MM.1S (cell line): Measurements from ENCODE around the gene FBXW12.

Experiments
- CTCF ChIP-seq: fragments of 300-600 bp; sonication (generic); IDR thresholded peaks from 2 replicates; pipeline ENCODE4 v1.5.1; 2016; ENCODE audit warnings: antibody characterized with exemption, low read length, mixed read lengths
- EZH2 ChIP-seq: fragments of 300-600 bp; sonication (generic); optimal IDR thresholded peaks from 2 replicates; pipeline ENCODE3; 2017; ENCODE audit warnings: low read depth, mild to moderate bottlenecking, antibody characterized with exemption, low read length, mixed read lengths
- EZH2phosphoT487 ChIP-seq: fragments of 300-600 bp; sonication (generic); IDR thresholded peaks from 2 replicates; pipeline ENCODE4 v1.6.1; 2018; ENCODE audit warnings: antibody characterized with exemption, low read length

GRCh38 chr3:48423883-48424695 is 52.1 kb downstream of the FBXW12 start:
- TF ChIP-seq CTCF (no peak), EZH2 (no peak), EZH2phosphoT487 (no peak)
